Activated CD4-positive, CD25-positive, alpha-beta regulatory T cell treated with anti-CD3 and anti-CD28 coated beads, Interleukin-2, amount 50 U/mL, for 16 hours (primary cell): ENCODE results near the gene SERGEF.

Source experiments
- DNase-seq: peaks from one replicate; pipeline ENCODE4 v3.0.0-alpha.2; 2020; ENCODE audit warnings: low read depth, low spot score

SERGEF gene

DNA sequence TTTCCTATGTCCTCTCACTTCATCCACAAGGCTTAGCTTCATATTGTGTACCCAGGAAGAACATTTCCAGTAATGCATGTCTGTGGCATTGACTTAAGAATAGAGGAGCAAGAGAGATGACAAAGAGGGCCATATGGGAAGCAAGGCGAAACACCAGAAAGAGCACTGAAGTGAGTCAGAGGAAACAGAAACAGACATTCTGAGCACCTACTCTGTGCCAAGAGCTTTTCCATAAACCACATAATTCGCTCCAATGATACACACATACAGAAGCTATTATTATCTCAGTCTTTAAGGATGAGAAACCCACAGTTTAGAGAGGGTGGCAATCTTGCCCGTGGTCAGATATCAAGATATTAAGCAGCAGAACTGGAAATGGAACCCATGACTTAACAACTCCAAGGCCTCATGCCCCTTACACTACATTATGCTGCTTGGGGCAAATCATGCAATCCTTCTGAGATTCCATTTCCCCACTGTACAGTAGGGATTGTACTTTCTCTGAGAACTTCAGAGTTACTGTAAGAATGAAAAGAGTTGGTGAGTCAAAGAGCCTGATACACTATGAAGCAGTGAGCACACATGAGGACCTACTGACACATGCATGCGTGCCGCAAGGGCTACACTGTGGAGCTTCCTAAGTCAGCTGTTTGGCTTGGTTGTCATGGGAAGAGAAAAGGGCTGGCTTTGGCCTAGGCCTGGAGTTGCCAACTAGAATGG lies 151.7 kb downstream of the SERGEF start:
- no peak for DNase-seq

DNA sequence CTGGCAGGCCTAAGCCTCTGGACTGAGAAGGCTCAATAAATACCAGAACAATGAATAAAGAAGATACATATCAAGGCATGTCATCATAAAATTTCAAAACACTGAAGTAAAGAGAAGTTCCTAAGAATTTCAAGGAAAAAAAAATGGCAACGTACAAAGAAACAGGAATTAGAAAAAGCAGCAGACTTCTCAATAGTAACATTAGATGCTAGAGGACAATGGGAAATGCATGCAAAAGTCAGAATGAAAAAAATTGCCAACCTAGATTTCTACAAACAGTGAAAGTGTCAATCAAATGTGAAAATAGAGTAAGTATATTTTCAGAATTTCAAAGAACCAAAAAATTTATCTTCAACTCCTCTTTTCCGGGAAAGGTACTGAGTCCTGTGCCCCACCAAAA lies 153.3 kb downstream of the SERGEF start:
- no peak for DNase-seq

DNA sequence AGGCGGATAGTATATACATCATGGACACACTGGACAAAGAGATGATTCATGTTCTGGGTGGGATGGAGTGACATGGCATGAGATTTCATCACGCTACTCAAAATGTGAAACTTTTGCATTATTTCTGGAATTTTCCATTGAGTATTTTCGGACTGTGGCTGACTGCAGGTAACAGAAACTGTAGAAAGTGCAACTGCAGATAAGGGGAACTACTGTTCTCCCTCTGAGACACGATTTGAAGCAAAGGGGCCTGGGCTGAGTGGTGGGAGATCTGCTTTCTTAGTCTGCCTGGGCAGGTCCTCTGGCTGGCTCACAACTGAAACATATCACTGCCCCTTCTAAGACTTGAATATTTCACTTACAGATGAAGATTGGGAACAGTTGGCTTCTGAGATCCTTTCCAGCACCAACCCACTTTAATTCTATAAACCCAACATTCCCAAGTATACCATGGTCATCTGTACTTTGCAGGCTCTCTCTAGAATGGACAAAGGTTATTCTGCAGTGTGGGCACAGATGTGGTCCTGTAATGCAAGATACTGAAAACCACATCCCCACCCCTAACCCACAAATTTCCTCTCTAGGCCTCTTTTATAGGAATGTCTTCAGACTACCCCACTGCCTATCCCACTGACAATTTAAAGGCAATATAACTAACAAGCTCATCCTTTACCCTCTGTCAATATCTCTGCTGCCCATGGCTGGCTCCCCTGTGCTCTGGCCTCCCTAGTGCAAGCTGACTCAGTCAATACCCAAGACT lies 157.1 kb downstream of the SERGEF start:
- no peak for DNase-seq

DNA sequence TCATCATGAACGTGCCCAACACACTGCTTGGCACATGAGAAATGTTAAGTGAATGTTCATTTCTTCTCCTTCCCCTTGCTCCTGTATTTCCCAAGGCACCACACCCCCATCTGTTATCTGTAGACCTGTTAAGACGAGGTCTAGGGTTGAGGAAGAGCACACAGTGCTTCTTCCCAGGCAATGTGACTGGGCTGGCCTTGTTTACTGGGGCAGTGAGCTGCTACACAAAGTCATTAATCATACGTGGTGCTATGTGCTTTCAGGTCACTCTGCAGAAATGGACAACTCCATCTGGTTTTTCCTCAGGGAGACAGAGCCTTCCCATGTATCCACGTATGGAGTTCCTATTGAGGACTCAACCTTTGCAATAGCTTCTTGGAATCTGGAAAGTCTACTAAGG lies 159.6 kb downstream of the SERGEF start:
- no peak for DNase-seq

DNA sequence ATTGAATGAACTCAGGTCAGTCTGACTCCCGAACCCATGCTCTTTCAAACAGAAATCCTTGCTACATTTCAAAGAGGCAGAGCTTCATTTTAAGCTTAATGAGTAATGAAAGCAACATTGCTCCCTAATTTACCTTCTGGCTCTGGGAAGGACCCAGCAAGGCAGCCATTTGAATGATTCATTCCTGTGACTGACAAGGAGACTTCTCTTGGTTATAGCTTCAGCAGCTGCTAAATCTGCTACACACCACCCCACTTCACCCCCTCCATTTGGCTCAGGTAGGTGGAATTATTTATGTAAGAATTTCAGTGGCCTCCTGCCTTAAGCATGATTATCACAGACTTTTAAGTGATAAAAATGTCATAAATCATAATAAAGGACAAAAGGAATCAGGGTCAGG lies 160.6 kb downstream of the SERGEF start:
- no peak for DNase-seq

DNA sequence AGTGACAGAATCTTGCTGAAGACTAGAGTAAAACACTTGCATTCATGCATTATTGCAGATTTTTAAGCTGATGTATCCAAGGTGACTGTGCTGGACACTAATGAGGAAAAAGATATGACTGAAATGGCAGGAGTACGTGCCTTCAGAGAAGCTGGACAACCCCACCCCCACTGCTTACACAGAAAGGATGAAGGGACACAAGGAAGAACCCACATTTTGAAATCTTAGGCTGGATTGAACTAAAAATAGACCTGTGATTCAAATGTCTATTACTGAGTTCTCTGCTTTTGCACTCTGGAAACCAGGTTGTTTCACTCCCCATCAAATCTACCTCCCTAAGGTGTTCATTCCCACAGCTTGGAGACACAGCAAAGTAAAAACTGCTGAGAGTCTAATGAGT lies 161.2 kb downstream of the SERGEF start:
- no peak for DNase-seq

DNA sequence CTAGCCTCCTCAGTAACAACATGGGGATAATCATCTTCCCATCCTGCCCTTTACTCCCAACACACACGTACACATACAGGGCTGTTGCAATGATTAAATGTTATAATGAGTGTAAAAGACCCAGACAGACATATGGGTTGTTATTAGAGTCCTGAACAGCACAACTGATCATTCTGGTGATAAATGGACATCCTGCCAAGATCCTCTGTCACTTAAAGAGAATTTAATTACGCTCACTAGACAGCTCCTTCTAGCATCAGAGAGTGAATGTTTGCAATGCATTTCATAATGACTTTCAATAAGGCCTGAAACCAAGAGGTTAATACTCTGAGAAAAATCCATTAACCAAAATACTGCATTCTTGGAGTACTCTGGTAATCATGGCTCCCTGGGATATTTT lies 162.5 kb downstream of the SERGEF start:
- DNase-seq, result no peak

DNA sequence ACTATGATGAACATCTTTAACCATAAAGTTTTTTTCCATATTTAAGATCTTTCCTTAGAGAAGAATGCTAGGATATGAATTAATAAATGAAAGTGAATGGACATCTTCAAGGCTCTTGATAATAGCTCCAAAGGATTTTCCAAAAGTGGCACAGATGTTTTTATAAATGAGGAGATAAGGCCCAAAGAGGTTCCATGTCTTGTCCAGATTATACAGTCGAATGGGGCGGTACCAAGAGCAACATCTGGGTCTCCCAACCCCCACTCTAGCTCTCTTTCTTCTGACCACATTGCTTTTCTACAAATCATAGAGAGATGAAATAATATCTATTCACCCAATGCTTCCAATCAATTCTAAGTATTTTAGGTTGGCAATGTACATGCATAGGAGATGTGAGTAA lies 164.1 kb downstream of the SERGEF start:
- no peak for DNase-seq

DNA sequence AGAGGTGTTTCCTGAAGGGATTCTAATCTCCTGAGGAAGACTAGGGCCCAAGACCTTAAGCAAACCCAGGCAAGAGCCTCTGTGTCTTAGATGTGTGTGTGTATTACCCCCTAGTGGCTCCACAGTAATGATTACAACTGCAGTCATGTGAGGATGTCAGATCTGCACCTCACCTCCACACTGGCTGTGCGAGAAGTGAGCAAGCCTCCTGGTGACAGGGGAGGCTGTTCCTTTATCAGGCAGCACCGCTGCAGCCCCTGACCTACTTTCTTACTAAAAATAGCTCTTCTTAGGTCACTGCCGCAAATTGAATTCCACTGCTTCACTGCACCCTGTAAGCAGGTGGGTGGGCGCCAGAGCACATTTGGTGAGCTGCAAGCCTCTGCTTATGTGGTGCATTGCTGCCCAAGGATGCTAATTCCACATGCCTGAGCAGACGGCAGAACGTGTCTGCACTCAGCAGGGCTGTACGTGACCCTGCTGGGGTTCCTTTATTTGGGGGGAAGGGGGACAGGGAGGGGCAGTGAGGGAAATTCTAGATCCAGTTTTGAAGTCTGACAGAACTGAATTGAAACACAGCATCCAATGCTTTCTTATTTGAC lies 165.9 kb downstream of the SERGEF start:
- DNase-seq, result no peak

DNA sequence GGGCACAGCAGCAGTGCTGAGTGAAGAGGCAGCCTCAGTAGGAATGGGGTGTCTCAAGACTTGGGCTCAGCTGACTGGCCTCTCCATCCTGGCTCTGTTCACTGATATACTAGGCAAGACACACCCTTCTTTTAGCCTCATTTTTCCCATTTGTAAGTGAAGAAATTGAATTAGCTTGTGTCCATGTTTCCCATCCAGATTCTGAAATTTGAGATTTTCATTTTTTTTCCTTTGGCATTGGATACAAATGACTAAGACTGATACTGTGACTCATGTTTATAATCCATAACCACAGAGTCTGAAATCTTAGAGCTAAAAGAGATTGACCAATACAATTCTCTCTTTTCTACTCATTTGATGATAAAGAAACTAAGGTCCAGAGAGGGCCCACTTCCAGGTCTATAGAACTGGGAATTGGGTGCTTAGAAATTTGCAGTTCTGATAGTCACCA lies 167.4 kb downstream of the SERGEF start:
- no peak for DNase-seq

DNA sequence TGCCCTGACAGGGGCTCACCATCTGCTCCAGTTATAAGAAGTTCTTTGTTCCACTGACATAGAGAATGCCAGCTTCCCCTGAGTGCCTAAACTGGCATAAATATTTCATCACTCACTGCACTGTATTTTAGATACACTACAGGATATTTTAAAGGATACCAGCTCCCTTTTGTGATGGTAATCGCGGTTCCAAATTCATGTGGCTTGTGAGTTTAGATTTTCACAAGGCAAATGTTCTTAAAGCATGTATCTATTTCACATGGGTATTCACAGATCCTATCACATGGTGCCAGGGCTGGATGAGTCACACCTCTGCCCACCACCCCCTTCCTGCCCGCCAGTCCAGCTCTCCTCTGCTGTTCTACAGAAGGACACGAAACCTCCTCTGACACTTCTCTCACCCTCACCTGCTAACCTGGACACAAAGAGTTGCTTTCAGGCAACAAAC lies 172.7 kb downstream of the SERGEF start:
- DNase-seq, result no peak

DNA sequence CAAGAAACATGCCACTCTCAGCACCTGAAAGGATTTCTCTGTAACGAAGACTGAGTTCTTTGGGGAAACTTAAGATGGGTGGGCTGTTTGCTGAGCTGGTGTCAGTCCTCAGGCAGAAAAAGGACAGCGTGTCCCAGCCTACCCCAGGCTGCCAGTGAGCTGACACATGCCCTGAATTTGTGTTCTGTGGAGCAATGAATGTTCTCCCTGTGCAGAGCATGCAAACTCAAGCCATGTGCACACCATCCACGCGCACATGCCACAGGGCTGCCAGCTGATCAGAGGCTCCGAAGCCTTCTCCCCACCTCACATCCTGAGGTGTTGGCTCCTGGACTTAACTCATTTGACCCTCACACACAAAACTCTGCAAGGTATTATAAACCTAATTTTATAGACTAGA lies 173.4 kb downstream of the SERGEF start:
- no peak for DNase-seq

DNA sequence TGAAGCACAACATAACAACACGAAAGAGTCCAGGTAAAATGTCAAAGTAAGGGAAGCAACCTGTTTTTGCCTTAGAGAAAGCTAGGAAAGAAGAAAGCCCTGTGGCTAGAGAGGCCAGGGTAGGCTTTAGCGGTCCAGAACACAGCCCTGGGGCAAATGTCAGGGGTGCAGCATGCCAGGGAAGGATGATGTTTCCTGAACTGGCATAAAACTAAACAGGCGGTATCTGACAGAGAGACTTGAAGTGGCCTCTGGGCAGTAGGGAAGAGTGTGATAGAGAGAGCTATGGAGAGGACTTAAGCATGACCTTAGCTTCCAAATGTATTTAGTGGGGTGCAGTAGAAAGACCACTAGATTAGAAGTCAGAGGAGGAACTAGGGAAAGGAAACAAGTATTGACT lies 174.7 kb downstream of the SERGEF start:
- no peak for DNase-seq

DNA sequence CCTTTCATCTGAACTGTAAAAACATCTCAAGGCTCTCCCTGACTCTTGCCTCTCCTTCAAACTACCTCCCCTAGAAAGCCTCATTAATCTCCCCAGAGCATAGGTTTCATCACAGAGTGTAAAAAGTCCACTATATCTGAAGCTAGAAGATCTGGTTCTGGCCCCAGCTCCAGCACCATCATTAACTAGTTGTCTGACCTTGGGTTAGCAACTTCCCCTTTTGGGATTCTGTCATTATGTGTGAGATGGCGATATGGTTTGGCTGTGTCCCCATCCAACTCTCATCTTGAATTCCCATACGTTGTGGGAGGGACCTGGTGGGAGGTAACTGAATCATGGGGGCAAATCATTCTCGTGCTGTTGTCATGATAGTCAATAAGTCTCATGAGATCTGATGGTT lies 181.0 kb downstream of the SERGEF start:
- no peak for DNase-seq

DNA sequence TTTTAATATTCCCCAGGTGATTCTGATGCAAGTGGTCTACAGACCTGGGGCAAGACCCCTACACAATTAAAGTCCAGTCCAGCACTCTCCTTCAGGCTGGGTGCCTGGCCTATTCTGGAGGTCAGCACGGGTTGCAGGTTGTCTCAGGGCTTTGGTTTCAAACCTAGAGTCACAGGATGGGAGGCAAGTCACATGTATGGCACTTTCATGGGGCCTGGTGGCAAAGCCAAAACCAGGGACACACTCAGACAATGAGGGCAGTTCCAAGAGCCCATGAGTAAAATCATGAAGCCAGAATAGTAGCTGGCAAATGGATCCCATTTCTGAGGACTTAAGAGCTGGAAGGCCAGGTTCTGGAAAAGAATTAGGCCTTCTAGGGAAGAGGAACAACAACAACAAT lies 181.6 kb downstream of the SERGEF start:
- DNase-seq, result no peak

DNA sequence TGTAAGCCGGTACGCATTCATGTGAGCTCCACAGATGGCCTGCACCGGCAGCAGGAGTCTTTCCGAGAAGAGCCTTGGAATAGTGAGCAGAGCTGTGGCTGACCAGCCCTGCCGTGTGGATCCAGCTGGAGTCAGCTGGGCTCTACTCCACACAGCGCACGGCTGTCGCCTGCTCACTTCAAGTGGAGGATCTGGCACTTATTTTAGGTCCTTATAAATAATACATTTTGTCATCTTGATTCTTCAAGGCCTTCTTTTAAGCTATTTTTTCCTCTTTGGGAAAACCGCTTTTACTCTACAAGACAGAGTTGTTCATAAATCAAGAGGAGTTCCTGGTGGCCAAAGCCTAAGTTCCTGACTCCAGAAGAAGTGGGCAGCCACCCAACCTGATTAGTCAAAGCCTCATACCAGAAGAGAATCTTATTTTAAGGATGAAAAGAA lies 184.5 kb downstream of the SERGEF start:
- no peak for DNase-seq

DNA sequence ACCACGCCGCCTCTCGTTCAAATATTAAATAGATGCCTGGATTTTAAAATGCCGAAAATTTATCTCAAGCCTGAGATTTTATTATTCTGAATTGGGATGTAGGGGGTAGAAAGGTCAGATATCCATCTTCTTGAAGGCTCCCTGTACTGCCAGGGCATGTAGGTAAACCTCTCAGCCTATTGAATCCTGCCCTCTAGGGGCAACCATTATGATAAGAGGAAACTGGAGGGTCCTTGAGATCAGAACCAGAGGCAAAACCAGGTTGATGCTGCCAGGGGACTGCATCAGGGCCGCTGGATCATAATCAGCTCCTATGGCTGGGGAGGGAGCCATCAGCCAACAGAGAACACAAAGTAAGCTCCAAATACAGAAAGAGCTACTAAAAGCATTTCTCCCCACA lies 185.8 kb downstream of the SERGEF start:
- no peak for DNase-seq

DNA sequence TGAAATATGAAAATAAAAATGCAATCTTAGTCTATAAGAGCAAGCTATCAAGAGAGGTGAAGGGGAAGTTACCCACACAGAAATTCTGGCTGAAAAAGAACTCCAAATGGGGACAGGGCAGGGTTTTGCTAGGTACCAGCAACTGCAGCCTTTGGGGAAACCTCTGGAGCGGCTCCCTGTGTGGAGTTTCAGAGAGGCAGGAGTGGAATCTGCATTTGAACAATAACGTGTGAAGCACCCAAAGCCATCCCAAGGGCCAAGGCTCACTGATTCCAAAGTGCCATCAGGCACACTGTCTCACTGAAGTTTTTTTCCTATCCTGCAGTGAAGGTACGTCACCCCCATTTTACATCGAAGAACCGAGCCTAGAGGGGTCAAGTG lies 190.5 kb downstream of the SERGEF start:
- DNase-seq, result no peak

DNA sequence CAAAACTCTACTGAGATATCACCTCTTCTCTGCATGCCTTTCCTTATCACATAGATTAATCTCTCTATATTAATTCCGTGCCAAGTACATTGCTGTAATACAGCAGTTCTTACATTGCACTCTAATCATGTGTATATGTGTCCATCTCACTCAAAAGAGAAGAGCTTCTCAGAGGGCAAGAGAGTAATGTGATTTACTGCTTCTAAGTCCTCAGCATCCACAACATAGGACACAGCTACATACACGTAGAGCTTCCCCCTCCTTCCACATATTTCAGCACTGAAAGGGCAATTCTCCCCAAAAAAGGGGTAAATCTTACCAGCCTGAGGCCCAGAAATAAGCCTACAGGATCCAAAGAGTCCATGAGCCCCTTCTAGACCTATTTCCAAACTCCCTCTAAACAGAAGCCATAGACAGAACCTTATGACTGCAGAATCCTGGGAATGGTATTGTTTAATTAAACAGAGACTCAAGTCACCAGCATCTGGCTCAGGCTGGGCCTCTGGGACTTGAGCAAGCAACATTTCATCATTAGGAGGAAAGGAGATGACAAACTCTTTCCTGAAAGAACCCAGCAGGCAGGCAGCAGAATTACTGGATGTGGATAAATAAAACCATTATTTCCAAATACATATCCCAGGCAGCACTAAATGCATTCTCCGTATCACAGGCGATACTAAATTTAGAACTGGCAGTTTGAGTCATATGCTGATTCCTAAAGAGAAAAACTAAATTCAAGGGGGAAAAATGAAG lies 191.0 kb downstream of the SERGEF start:
- no peak for DNase-seq

DNA sequence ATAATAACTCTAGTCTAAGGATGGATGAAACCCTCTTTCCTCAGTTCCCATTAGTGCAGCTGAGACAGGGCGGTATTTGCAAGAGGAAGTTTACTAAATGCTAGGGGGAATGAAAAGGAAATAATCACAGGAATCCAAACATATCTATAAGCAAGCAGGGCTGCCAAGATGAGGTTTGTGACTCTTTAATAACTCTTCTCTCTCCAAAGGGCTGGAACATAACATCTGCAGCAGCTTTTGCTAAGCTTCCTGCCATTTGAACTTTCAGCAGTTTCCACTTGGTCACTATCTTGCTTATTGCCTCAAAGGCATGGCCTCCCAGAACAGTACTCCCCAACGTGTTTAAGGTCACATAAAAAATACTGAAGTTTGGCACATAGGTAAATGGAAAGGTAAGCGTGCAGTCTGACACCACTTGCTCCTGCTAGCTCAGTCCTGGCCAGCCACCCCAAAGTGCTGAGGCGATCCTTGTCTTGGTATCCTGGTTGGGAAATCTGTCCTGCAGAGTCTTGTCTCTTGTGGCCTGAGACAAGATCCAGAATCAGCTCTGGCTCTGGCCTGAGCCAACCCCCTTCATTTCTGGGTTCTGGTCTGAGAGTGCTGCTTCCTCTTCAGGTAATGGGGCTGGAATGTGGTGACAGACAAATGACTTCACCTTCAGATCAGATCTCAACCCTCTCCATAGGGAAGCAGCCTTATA lies 196.5 kb downstream of the SERGEF start:
- DNase-seq, result no peak

DNA sequence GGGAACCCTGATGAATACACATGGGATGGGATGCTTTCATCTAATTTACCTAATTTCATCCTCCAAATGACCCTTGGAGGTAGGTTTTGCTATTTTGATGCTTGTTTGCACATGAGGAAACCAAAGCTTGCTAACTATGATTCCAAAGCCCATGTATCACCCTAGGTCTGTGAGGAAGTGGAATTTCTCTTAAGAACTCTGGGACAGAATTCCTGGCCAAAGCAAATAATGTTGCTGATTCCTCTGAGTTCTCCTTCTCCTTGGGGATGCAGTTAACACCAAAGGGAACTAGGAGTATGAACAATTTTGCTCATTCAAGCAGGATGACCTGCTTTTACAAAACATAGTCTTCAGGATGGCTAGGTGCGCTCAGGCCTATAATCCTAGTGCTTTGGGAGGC lies 198.3 kb downstream of the SERGEF start:
- no peak for DNase-seq
